ENCODE measurements around the gene ACSS3. TPM values are rescaled to one million over a fixed set of nuclear protein-coding genes. Genes with fewer than 3 reads are reported as not detected.

Gene ACSS3
- total and polyA plus RNA-seq, 4 donors = 18.2 to 94.3 (median 32.5) TPM

- 78% methylated on average over 3 of the region's 3 CpGs for WGBS
- Histone ChIP-seq H3K36me3 (ENCODE audit: control insufficient read depth in 4 of 4, insufficient read depth in 3 of 4, low read depth in 1 of 4, low read length in 3 of 4) (no peaks in the 10 kb centered on the region), H3K27ac (ENCODE audit: low read depth in 1 of 2, low read length in 2 of 2) (no peak overlapping the region), H3K4me1 (ENCODE audit: control insufficient read depth in 4 of 4, insufficient read depth in 4 of 4, low read length in 3 of 4) (no peaks in the 10 kb centered on the region), H3K9me3 (ENCODE audit: control insufficient read depth in 4 of 4, low read length in 3 of 4) (no peaks in the 10 kb centered on the region), H3K4me3 (ENCODE audit: low read depth in 1 of 3, low read length in 3 of 3) (no peak overlapping the region), H3K27me3 (ENCODE audit: control insufficient read depth in 4 of 4, insufficient read depth in 4 of 4, low read length in 3 of 4) (no peaks in the 10 kb centered on the region), H3K9ac (ENCODE audit: low read depth in 1 of 2, low read length in 2 of 2) (no peak overlapping the region)
- no peak for TF ChIP-seq RXRA (IDR thresholded peaks at IDR 0.05)
- no peak for DNase-seq (ENCODE audit: low spot score)
These were observed 217.4 kb downstream of the ACSS3 start for GRCh38 chr12:81295251-81295650.

- Histone ChIP-seq H3K4me3 (ENCODE audit: low read depth in 1 of 3, low read length in 3 of 3) (no peak overlapping the region), H3K9me3 (ENCODE audit: control insufficient read depth in 4 of 4, low read length in 3 of 4) (no peaks in the 10 kb centered on the region), H3K4me1 (ENCODE audit: control insufficient read depth in 4 of 4, insufficient read depth in 4 of 4, low read length in 3 of 4) (no peaks in the 10 kb centered on the region), H3K27ac (ENCODE audit: low read depth in 1 of 2, low read length in 2 of 2) (no peak overlapping the region), H3K9ac (ENCODE audit: low read depth in 1 of 2, low read length in 2 of 2) (no peak overlapping the region), H3K27me3 (ENCODE audit: control insufficient read depth in 4 of 4, insufficient read depth in 4 of 4, low read length in 3 of 4) (no peaks in the 10 kb centered on the region), H3K36me3 (ENCODE audit: control insufficient read depth in 4 of 4, insufficient read depth in 3 of 4, low read depth in 1 of 4, low read length in 3 of 4) (no peaks in the 10 kb centered on the region)
- TF ChIP-seq CTCF (IDR thresholded peaks at IDR 0.05; ENCODE audit: low read depth, low read length, missing input control) = no peak
- no peak for DNase-seq (ENCODE audit: low spot score)
- 63% methylated on average over 2 of the region's 2 CpGs for WGBS
These were observed 218.9 kb downstream of the ACSS3 start for GRCh38 chr12:81296556-81297305.

- H3K27me3 ChIP-seq (ENCODE audit: control insufficient read depth in 4 of 4, insufficient read depth in 4 of 4, low read length in 3 of 4) = no peaks in the 10 kb centered on the region
- H3K4me1 ChIP-seq (ENCODE audit: control insufficient read depth in 4 of 4, insufficient read depth in 4 of 4, low read length in 3 of 4) = no peaks in the 10 kb centered on the region
- WGBS = 79% methylated on average over 3 of the region's 3 CpGs
- H3K27ac ChIP-seq (ENCODE audit: low read depth in 1 of 2, low read length in 2 of 2) = no peak overlapping the region
- H3K36me3 ChIP-seq (ENCODE audit: control insufficient read depth in 4 of 4, insufficient read depth in 3 of 4, low read depth in 1 of 4, low read length in 3 of 4) = no peaks in the 10 kb centered on the region
- H3K9ac ChIP-seq (ENCODE audit: low read depth in 1 of 2, low read length in 2 of 2) = no peak overlapping the region
- TF ChIP-seq HNF4G (IDR thresholded peaks at IDR 0.05) = no peak
- no peak for TF ChIP-seq TAF1 (conservative IDR thresholded peaks at IDR 0.05)
- TF ChIP-seq ATF3 (IDR thresholded peaks at IDR 0.05) = no peak
- no peak for TF ChIP-seq CTCF (IDR thresholded peaks at IDR 0.05; ENCODE audit: low read depth, low read length, missing input control)
- TF ChIP-seq SP1 (IDR thresholded peaks at IDR 0.05) = no peak
- TF ChIP-seq RXRA (IDR thresholded peaks at IDR 0.05) = no peak
- TF ChIP-seq RAD21 (IDR thresholded peaks at IDR 0.05) = no peak
- no peak for TF ChIP-seq YY1 (IDR thresholded peaks at IDR 0.05)
- no peak for TF ChIP-seq ZBTB33 (IDR thresholded peaks at IDR 0.05)
- no peak for TF ChIP-seq FOXA1 (IDR thresholded peaks at IDR 0.05)
- TF ChIP-seq HNF4A (conservative IDR thresholded peaks at IDR 0.05) = no peak
- no peak for TF ChIP-seq EGR1 (IDR thresholded peaks at IDR 0.05; ENCODE audit: low read depth in 2 of 2)
- TF ChIP-seq FOXA2 (IDR thresholded peaks at IDR 0.05) = no peak
- TF ChIP-seq MAX (IDR thresholded peaks at IDR 0.05) = no peak
- TF ChIP-seq JUND (IDR thresholded peaks at IDR 0.05) = no peak
- H3K4me3 ChIP-seq (ENCODE audit: low read depth in 1 of 3, low read length in 3 of 3) = no peak overlapping the region
- no peaks in the 10 kb centered on the region for H3K9me3 ChIP-seq (ENCODE audit: control insufficient read depth in 4 of 4, low read length in 3 of 4)
- DNase-seq (ENCODE audit: low spot score) = no peak
These were observed 219.7 kb downstream of the ACSS3 start for GRCh38 chr12:81297601-81298000.

All from liver (tissue), 9 donors.